ENCODE data around the gene KLHL15. TPM values are rescaled to one million over a fixed set of nuclear protein-coding genes. Genes with fewer than 3 reads are reported as not detected.

The KLHL15 gene
- total and polyA plus RNA-seq, 10 donors = 1.5 to 13.9 (median 8.6) TPM

GRCh38 chrX:24023544-24023943 lies 3.4 kb downstream of the KLHL15 start:
- TF ChIP-seq POLR2A (IDR thresholded peaks at IDR 0.05) (no peak), CTCF (IDR thresholded peaks at IDR 0.05 in 8 of 11, conservative IDR thresholded peaks at IDR 0.05 in 3 of 11) (no peak), POLR2AphosphoS5 (IDR thresholded peaks at IDR 0.05) (no peak)
- WGBS, 5 donors = 0 to 25% (median 10%) methylated on average over 1 of the region's 1 CpG
- H3K4me3 ChIP-seq = peak overlapping the region; percentile 46 to 88 (median 62)
- DNase-seq = no peak
- peak overlapping the region in 4 of 8 donors; percentile 95 to 98 (median 98) for H3K27ac ChIP-seq
- H3K27me3 ChIP-seq (replicated peaks in 1 of 7) = peaks cover 0 to 6% (median 0%) of the 10 kb centered on the region in 7 donors
- H3K4me1 ChIP-seq = peaks cover 0 to 42% (median 12%) of the 10 kb centered on the region in 6 donors
- H3K9me3 ChIP-seq = no peaks in the 10 kb centered on the region
- intact Hi-C loops (cut with DNase I; ENCODE audit: low total_unique reads) = no loop called here
- no peaks in the 10 kb centered on the region for H3K36me3 ChIP-seq

GRCh38 chrX:24020306-24020876 lies 6.6 kb downstream of the KLHL15 start:
- Histone ChIP-seq H3K4me1 (peaks cover 0 to 42% (median 12%) of the 10 kb centered on the region in 6 donors), H3K36me3 (no peaks in the 10 kb centered on the region), H3K27me3 (replicated peaks in 1 of 7) (peaks cover 0 to 9% (median 0%) of the 10 kb centered on the region in 7 donors), H3K27ac (no peak overlapping the region), H3K4me3 (no peak overlapping the region), H3K9me3 (no peaks in the 10 kb centered on the region)
- intact Hi-C loops (cut with DNase I; ENCODE audit: low total_unique reads) = no loop called here
- TF ChIP-seq CTCF (IDR thresholded peaks at IDR 0.05 in 8 of 11, conservative IDR thresholded peaks at IDR 0.05 in 3 of 11) = no peak
- no peak for TF ChIP-seq POLR2AphosphoS5 (IDR thresholded peaks at IDR 0.05)
- no peak for TF ChIP-seq POLR2A (IDR thresholded peaks at IDR 0.05)
- DNase-seq = no peak
- 58 to 79% (median 71%) methylated on average over 3 of the region's 3 CpGs for WGBS, 5 donors

- 62 to 77% (median 72%) methylated on average over 7 of the region's 7 CpGs for WGBS, 5 donors
- TF ChIP-seq POLR2AphosphoS5 (IDR thresholded peaks at IDR 0.05) (no peak), CTCF (IDR thresholded peaks at IDR 0.05 in 8 of 11, conservative IDR thresholded peaks at IDR 0.05 in 3 of 11) (no peak), POLR2A (IDR thresholded peaks at IDR 0.05) (no peak)
- intact Hi-C loops (cut with DNase I; ENCODE audit: low total_unique reads) = loop anchor here (10.0 kb wide), 1 partner anchor 105 kb away; no protein-coding TSS in a partner anchor
These were observed 7.5 kb downstream of the KLHL15 start for GRCh38 chrX:24019448-24019847.

GRCh38 chrX:24018809-24019208 lies 8.2 kb downstream of the KLHL15 start:
- DNase-seq = no peak
- intact Hi-C loops (cut with DNase I; ENCODE audit: low total_unique reads) = loop anchor here (10.0 kb wide), 1 partner anchor 104 kb away; no protein-coding TSS in a partner anchor

More at GRCh38 chrX:24019448-24019847, 7.5 kb downstream of the KLHL15 start:
- Histone ChIP-seq H3K9me3 (no peaks in the 10 kb centered on the region), H3K36me3 (no peaks in the 10 kb centered on the region), H3K4me3 (no peak overlapping the region), H3K27ac (peak overlapping the region in 1 of 8 donors; percentile 5), H3K27me3 (replicated peaks in 1 of 7) (peaks cover 0 to 4% (median 0%) of the 10 kb centered on the region in 7 donors), H3K4me1 (peaks cover 0 to 48% (median 15%) of the 10 kb centered on the region in 6 donors)
- no peak for DNase-seq

More at GRCh38 chrX:24018809-24019208, 8.2 kb downstream of the KLHL15 start:
- Histone ChIP-seq H3K9me3 (no peaks in the 10 kb centered on the region), H3K27me3 (replicated peaks in 1 of 7) (peaks cover 0 to 4% (median 0%) of the 10 kb centered on the region in 7 donors), H3K27ac (peak overlapping the region in 1 of 8 donors; percentile 5), H3K4me1 (peaks cover 0 to 46% (median 15%) of the 10 kb centered on the region in 6 donors), H3K4me3 (no peak overlapping the region), H3K36me3 (no peaks in the 10 kb centered on the region)
- no peak for TF ChIP-seq POLR2A (IDR thresholded peaks at IDR 0.05)
- TF ChIP-seq POLR2AphosphoS5 (IDR thresholded peaks at IDR 0.05) = no peak
- WGBS, 5 donors = 57 to 82% (median 75%) methylated on average over 3 to 4 of the region's 4 CpGs

Data from spleen (tissue), 11 donors.